WTC11 (cell line): ENCODE measurements around the gene CST9.

Experiments used
- FOXP1 ChIP-seq: sonication (generic); formaldehyde crosslinking; IDR thresholded peaks from 2 replicates; pipeline ENCODE4 v1.8.0; 2022; ENCODE audit warnings: missing genetic modification reagents, mild to moderate bottlenecking, moderate library complexity, borderline replicate concordance
- USF1 ChIP-seq: sonication (generic); formaldehyde crosslinking; IDR thresholded peaks from 2 replicates; pipeline ENCODE4 v1.8.0; 2022; ENCODE audit warnings: mild to moderate bottlenecking, missing genetic modification reagents
- TF ChIP-seq, protein P1 (sequence below): sonication (generic); formaldehyde crosslinking; IDR thresholded peaks from 2 replicates; pipeline ENCODE4 v1.8.1; 2022; ENCODE audit warnings: low read depth, mild to moderate bottlenecking, moderate library complexity, missing genetic modification reagents, borderline replicate concordance
- TF ChIP-seq, protein P2 (sequence below): fragments of 200-600 bp; IDR thresholded peaks from 2 replicates; pipeline ENCODE4 v1.8.0; 2022; ENCODE audit warnings: antibody characterized with exemption
- TF ChIP-seq, protein P3 (sequence below): sonication (generic); formaldehyde crosslinking; IDR thresholded peaks from 2 replicates; pipeline ENCODE4 v1.8.0; 2022; ENCODE audit warnings: mild to moderate bottlenecking, missing genetic modification reagents

DNA sequence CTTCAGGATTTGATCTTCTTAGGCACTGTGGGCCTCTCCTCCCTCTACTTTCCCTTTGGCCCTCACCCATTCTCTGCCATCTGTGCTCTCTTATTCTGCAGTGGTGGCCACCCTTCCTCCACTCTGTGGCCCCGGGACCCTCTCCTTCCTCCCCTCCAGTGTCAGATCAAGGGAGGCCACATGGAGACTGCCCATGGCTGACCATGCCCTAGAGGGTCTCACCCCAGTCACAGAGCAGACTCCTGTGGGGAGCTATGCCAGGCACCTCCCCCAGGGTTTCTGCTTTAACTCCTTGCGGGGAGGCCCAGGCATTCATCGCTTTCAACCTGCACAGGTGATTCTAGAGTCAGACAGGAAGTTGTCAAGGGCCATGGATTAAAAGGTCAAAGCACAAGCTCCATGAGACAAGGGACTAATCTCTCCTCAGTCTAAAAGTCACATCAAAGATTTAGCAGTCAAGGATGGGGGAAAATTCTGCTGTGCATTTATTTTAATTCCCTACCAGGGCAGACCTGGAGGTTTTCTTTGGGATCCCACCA is 47.8 kb upstream of the CST9 start:
- TF ChIP-seq, protein P1, sequence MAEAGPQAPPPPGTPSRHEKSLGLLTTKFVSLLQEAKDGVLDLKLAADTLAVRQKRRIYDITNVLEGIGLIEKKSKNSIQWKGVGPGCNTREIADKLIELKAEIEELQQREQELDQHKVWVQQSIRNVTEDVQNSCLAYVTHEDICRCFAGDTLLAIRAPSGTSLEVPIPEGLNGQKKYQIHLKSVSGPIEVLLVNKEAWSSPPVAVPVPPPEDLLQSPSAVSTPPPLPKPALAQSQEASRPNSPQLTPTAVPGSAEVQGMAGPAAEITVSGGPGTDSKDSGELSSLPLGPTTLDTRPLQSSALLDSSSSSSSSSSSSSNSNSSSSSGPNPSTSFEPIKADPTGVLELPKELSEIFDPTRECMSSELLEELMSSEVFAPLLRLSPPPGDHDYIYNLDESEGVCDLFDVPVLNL (CRISPR knock-in tag), result no peak
- TF ChIP-seq FOXP1 (CRISPR knock-in tag), result no peak
- TF ChIP-seq, protein P2, sequence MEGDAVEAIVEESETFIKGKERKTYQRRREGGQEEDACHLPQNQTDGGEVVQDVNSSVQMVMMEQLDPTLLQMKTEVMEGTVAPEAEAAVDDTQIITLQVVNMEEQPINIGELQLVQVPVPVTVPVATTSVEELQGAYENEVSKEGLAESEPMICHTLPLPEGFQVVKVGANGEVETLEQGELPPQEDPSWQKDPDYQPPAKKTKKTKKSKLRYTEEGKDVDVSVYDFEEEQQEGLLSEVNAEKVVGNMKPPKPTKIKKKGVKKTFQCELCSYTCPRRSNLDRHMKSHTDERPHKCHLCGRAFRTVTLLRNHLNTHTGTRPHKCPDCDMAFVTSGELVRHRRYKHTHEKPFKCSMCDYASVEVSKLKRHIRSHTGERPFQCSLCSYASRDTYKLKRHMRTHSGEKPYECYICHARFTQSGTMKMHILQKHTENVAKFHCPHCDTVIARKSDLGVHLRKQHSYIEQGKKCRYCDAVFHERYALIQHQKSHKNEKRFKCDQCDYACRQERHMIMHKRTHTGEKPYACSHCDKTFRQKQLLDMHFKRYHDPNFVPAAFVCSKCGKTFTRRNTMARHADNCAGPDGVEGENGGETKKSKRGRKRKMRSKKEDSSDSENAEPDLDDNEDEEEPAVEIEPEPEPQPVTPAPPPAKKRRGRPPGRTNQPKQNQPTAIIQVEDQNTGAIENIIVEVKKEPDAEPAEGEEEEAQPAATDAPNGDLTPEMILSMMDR, result no peak
- no peak for TF ChIP-seq USF1 (CRISPR knock-in tag)
- TF ChIP-seq, protein P3, sequence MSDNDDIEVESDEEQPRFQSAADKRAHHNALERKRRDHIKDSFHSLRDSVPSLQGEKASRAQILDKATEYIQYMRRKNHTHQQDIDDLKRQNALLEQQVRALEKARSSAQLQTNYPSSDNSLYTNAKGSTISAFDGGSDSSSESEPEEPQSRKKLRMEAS (CRISPR knock-in tag), result no peak
